Testis (tissue), 3 donors: ENCODE results near the gene REV1. TPM values are rescaled to one million over a fixed set of nuclear protein-coding genes. Genes with fewer than 3 reads are reported as not detected.

ENCODE experiments used
- DNase-seq: peaks from one replicate; pipeline ENCODE4 v3.0.0-alpha.2; 2019
- H3K27ac ChIP-seq, 2 donors: fragments of 200-600 bp; sonication (generic); one replicate each; pipeline ENCODE4 v1.5.1; 2019
- H3K27me3 ChIP-seq: fragments of 200-600 bp; sonication (generic); one replicate; pipeline ENCODE4 v1.5.1; 2019
- H3K36me3 ChIP-seq: fragments of 200-600 bp; sonication (generic); one replicate; pipeline ENCODE4 v1.5.1; 2017; ENCODE audit warnings: low read depth; ENCODE audit errors: missing control alignments
- H3K4me1 ChIP-seq: fragments of 200-600 bp; sonication (generic); one replicate; pipeline ENCODE4 v1.5.1; 2019
- H3K4me3 ChIP-seq, 2 donors: fragments of 200-600 bp; sonication (generic); one replicate each; pipeline ENCODE4 v1.5.1; 2017 to 2019
- H3K9me3 ChIP-seq: fragments of 200-600 bp; sonication (generic); one replicate; pipeline ENCODE4 v1.5.1; 2017
- CTCF ChIP-seq, 3 experiments: fragments of 450-650 bp in 2 of 3; fragments of 200-600 bp in 1 of 3; sonication (generic) in 1 of 3; IDR thresholded peaks; one replicate each; pipeline ENCODE4 v1.5.1; 2016 to 2019; ENCODE audit warnings: antibody characterized with exemption in 3 of 3, mild to moderate bottlenecking in 2 of 3, moderate library complexity in 1 of 3
- POLR2A ChIP-seq: fragments of 450-650 bp; IDR thresholded peaks from one replicate; pipeline ENCODE4 v1.6.1; 2017; ENCODE audit warnings: antibody characterized with exemption, mild to moderate bottlenecking, moderate library complexity
- WGBS, 2 donors: methylation state at CpG; one replicate each; pipeline ENCODE4 v1.1.5; 2018; 5-methylcytosine and 5-hydroxymethylcytosine counted together
- intact Hi-C: fragments of 100-400 bp; cut with DNase I; formaldehyde crosslinking; loops from one replicate; pipeline ENCODE4 v1.15.1; 2023; ENCODE audit warnings: low total_unique reads
- polyA plus RNA-seq: library from polyadenylated mRNA; stranded (reverse); fragments of 350-450 nt; fragmentation: Illumina TruSeq; extraction: RNeasy Lipid Tissue Mini Kit (QIAGEN cat#74804); gene quantifications from one replicate; pipeline ENCODE4 v1.2.3, GENCODE V29; 2014; ENCODE audit warnings: low read depth, low replicate concordance; ENCODE audit not compliant: insufficient read depth
- total RNA-seq, 2 donors: library from RNA; depleted of rRNA; stranded (reverse); fragments of >200 nt; gene quantifications; one replicate each; pipeline ENCODE4 v1.2.3, GENCODE V29; 2016

The REV1 gene
- total and polyA plus RNA-seq, 3 donors from 2014 or later = 34.9 to 79.5 (median 73.5) TPM

- DNase-seq = no peak
- Histone ChIP-seq H3K9me3 (no peaks in the 10 kb centered on the region), H3K27me3 (no peaks in the 10 kb centered on the region), H3K4me1 (no peaks in the 10 kb centered on the region), H3K36me3 (no peaks in the 10 kb centered on the region), H3K4me3 (no peak overlapping the region), H3K27ac (no peak overlapping the region)
- intact Hi-C loops = no loop called here
- TF ChIP-seq CTCF (IDR thresholded peaks at IDR 0.05) (no peak), POLR2A (no peak)
- 73 to 78% methylated on average over 4 of the region's 4 CpGs for WGBS, 2 donors
These were observed 86.3 kb downstream of the REV1 start for GRCh38 chr2:99403524-99403923.

GRCh38 chr2:99403084-99403483 is 86.7 kb downstream of the REV1 start:
- no peak for TF ChIP-seq CTCF (IDR thresholded peaks at IDR 0.05)
- TF ChIP-seq POLR2A = no peak
- H3K36me3 ChIP-seq = no peaks in the 10 kb centered on the region
- H3K4me3 ChIP-seq = no peak overlapping the region
- DNase-seq = no peak
- intact Hi-C loops = no loop called here
- H3K4me1 ChIP-seq = no peaks in the 10 kb centered on the region
- H3K27me3 ChIP-seq = no peaks in the 10 kb centered on the region
- no peaks in the 10 kb centered on the region for H3K9me3 ChIP-seq
- no peak overlapping the region for H3K27ac ChIP-seq

DNA sequence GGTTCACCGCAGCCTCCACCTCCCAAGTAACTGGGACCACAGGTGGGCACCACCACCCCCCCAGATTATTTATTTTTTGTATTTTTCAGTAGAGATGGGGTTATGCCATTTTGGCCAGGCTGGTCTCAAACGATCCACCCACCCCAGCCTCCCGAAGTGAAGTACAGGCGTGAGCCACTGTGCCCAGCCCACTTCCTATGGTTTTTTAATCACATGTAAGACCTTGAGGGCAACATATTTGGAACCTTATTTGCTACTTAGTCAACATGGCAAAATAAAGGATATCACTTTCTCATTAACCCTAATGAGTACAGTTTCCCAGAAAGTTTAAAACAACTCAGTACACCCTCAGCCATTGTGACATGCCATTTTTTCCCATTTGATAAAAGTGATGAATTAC is 88.0 kb downstream of the REV1 start:
- no peak for TF ChIP-seq POLR2A
- no peak for TF ChIP-seq CTCF (IDR thresholded peaks at IDR 0.05)
- no peaks in the 10 kb centered on the region for H3K36me3 ChIP-seq
- H3K4me1 ChIP-seq = no peaks in the 10 kb centered on the region
- no peak overlapping the region for H3K4me3 ChIP-seq
- H3K9me3 ChIP-seq = no peaks in the 10 kb centered on the region
- 77 to 89% methylated on average over 4 of the region's 4 CpGs for WGBS, 2 donors
- no peak for DNase-seq
- H3K27me3 ChIP-seq = no peaks in the 10 kb centered on the region
- H3K27ac ChIP-seq = no peak overlapping the region
- intact Hi-C loops = no loop called here

DNA sequence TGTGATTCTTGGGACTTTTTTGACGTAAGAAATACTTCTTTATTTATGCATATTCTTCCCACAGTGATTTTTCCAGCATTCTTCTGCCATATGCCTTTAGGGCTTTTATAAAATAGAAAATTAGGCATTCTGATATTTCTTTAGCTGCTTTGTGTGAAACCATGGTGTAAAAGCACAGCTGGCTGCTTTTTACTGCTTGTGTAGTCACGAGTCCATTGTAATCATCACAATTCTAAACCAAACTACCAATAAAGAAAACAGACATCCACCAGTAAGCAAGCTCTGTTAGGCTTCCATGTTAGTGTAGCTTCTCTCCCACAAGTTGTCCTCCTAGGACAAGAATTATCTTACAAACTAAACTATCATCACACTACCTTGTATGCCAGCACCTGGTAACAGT is 90.0 kb downstream of the REV1 start:
- Histone ChIP-seq H3K36me3 (no peaks in the 10 kb centered on the region), H3K4me1 (no peaks in the 10 kb centered on the region), H3K9me3 (no peaks in the 10 kb centered on the region), H3K27me3 (no peaks in the 10 kb centered on the region), H3K27ac (no peak overlapping the region), H3K4me3 (no peak overlapping the region)
- TF ChIP-seq POLR2A = no peak
- TF ChIP-seq CTCF (IDR thresholded peaks at IDR 0.05) = no peak
- DNase-seq = no peak
- intact Hi-C loops = no loop called here
- WGBS, 2 donors = 90% methylated on average over 2 of the region's 2 CpGs

DNA sequence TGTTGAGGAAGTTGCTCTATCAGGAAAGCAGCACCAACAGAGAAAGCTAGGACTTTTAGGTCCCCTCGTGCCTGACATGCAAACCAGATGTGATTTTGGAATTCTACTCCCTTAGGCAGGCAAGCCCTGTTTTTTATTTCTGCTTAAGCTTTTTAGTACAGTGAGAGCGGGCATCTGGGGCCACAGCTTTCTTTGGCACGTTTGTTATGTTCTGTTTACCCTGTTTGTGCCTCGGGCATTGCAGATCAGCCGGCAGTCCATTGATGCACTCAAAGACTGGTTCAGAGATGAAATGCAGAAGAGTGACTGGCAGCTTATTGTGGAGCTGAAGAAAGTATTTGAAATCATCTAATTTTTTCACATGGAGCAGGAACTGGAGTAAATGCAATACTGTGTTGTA is 90.8 kb downstream of the REV1 start:
- 83 to 89% methylated on average over 5 of the region's 5 CpGs for WGBS, 2 donors
- no peak for DNase-seq
- H3K36me3 ChIP-seq = no peaks in the 10 kb centered on the region
- H3K27me3 ChIP-seq = no peaks in the 10 kb centered on the region
- no peaks in the 10 kb centered on the region for H3K9me3 ChIP-seq
- TF ChIP-seq POLR2A (no peak), CTCF (IDR thresholded peaks at IDR 0.05) (no peak)
- intact Hi-C loops = no loop called here
- no peak overlapping the region for H3K4me3 ChIP-seq
- H3K4me1 ChIP-seq = no peaks in the 10 kb centered on the region
- no peak overlapping the region for H3K27ac ChIP-seq
